ENCODE data around the gene TRNT1. TPM values are rescaled to one million over a fixed set of nuclear protein-coding genes. Genes with fewer than 3 reads are reported as not detected.

TRNT1 gene
- total and polyA plus RNA-seq, 2 of the 8 experiments (the other 6 are each of a cell fraction or from before 2014, with no cell fraction given) = 7.2 to 33.1 TPM

- POLR2A ChIA-PET (ENCODE audit: partially characterized antibody) = interaction anchor here (0.6 to 1.6 kb wide), 4 partner anchors 8 to 46 kb away, joined by 3 to 5 read pairs (median 3); partner anchors contain the start of gene CRBN
- H3K27ac ChIP-seq (ENCODE audit: low read depth, low read length) = no peak overlapping the region
- H3K79me1 ChIP-seq (ENCODE audit: low read depth, low read length) = peaks cover 11% of the 10 kb centered on the region
Measured at GRCh38 chr3:3133500-3133899, 6.8 kb downstream of the TRNT1 start.

More at GRCh38 chr3:3133500-3133899, 6.8 kb downstream of the TRNT1 start:
- no peak overlapping the region for H3K4me2 ChIP-seq (ENCODE audit: insufficient read depth in 1 of 2, low read depth in 2 of 2, low read length in 2 of 2)
- FAIRE-seq = no peak
- H2BK120ac ChIP-seq (replicated peaks; ENCODE audit: low read depth, low read length) = no peak overlapping the region
- H2BK5ac ChIP-seq (ENCODE audit: low read depth, low read length) = no peak overlapping the region
- H3K18ac ChIP-seq (ENCODE audit: extremely low read depth, low read length) = no peak overlapping the region
- H4K5ac ChIP-seq (ENCODE audit: insufficient read length, low read depth, low read length) = no peak overlapping the region
- H3K14ac ChIP-seq (ENCODE audit: insufficient read length) = no peak overlapping the region
- no peak overlapping the region for H2BK20ac ChIP-seq (ENCODE audit: low read length)
- no peaks in the 10 kb centered on the region for H3K23me2 ChIP-seq (ENCODE audit: low read depth, low read length)
- H3K4ac ChIP-seq (replicated peaks; ENCODE audit: insufficient read length, low read depth, low read length) = no peak overlapping the region
- no peak overlapping the region for H4K8ac ChIP-seq (ENCODE audit: extremely low read depth, insufficient read depth, low read length)
- no peak for DNase-seq (ENCODE audit: low read depth in 1 of 2, low spot score in 2 of 2)
- CTCF ChIA-PET (ENCODE audit: partially characterized antibody) = interaction anchor here (0.6 to 1.2 kb wide), 4 partner anchors 11 to 1965 kb away, joined by 3 to 5 read pairs (median 3); no protein-coding TSS in a partner anchor
- no peak overlapping the region for H2BK15ac ChIP-seq (ENCODE audit: low read length)
- H2BK12ac ChIP-seq (ENCODE audit: low read depth, low read length) = no peak overlapping the region
- no peak overlapping the region for H4K91ac ChIP-seq (replicated peaks; ENCODE audit: insufficient read length, low read length)
- H2AK5ac ChIP-seq (ENCODE audit: low read depth, low read length) = no peak overlapping the region
- WGBS, 2 experiments (ENCODE audit: extremely low coverage in 1 of 2, insufficient coverage in 1 of 2, insufficient read length in 1 of 2, insufficient replicate concordance in 2 of 2, low coverage in 1 of 2, low lambda C conversion rate in 2 of 2, missing lambda C conversion rate in 1 of 2) = 92% methylated on average over 6 of the region's 6 CpGs; no CpG with 5 or more reads in 1 of the 2 experiments
- H4K20me1 ChIP-seq (replicated peaks in 1 of 2; ENCODE audit: control insufficient read depth in 1 of 2, insufficient read depth in 2 of 2, low read length in 2 of 2) = peaks cover 0 to 10% of the 10 kb centered on the region in 2 experiments
- no peak overlapping the region for H3K23ac ChIP-seq (ENCODE audit: insufficient read length)
- H3K9ac ChIP-seq (replicated peaks in 1 of 4; ENCODE audit: extremely low read depth in 1 of 4, low read depth in 3 of 4, low read length in 3 of 4) = no peak overlapping the region
- H3K79me2 ChIP-seq (ENCODE audit: control insufficient read depth in 1 of 2, insufficient read depth in 2 of 2, low read length in 2 of 2) = peaks cover 16 to 63% of the 10 kb centered on the region in 2 experiments
- TF ChIP-seq MAX (IDR thresholded peaks at IDR 0.05) (no peak), HDAC2 (IDR thresholded peaks at IDR 0.05; ENCODE audit: borderline replicate concordance in 1 of 2, low read depth in 2 of 2, low read length in 2 of 2) (no peak), POLR2AphosphoS5 (IDR thresholded peaks at IDR 0.05; ENCODE audit: low read depth, low read length) (no peak), ATF3 (IDR thresholded peaks at IDR 0.05; ENCODE audit: insufficient read depth, low read depth, low read length) (no peak), RXRA (IDR thresholded peaks at IDR 0.05; ENCODE audit: insufficient read depth, low read depth, low read length) (no peak), CBX8 (IDR thresholded peaks at IDR 0.05; ENCODE audit: borderline replicate concordance, low read depth, low read length) (no peak), SP4 (IDR thresholded peaks at IDR 0.05; ENCODE audit: low read length) (no peak)
- no peak overlapping the region for H3K4me3 ChIP-seq (ENCODE audit: extremely low read depth in 1 of 4, insufficient read depth in 2 of 4, low read depth in 3 of 4, low read length in 4 of 4)
- peaks cover 10 to 51% (median 24%) of the 10 kb centered on the region in 4 experiments for H3K36me3 ChIP-seq (ENCODE audit: control insufficient read depth in 2 of 4, insufficient read depth in 4 of 4, low read length in 3 of 4)
- H3K9me3 ChIP-seq (ENCODE audit: insufficient read depth in 2 of 2, low read depth in 1 of 2, low read length in 1 of 2) = no peaks in the 10 kb centered on the region
- no peaks in the 10 kb centered on the region for H3K27me3 ChIP-seq (replicated peaks in 1 of 4; ENCODE audit: control insufficient read depth in 3 of 4, extremely low read depth in 1 of 4, insufficient read depth in 3 of 4, low read length in 3 of 4)
- H3K4me1 ChIP-seq (replicated peaks in 1 of 4; ENCODE audit: control insufficient read depth in 3 of 4, insufficient read depth in 4 of 4, low read length in 3 of 4) = no peaks in the 10 kb centered on the region
- no peak overlapping the region for H2AFZ ChIP-seq (ENCODE audit: low read length)
- H3K56ac ChIP-seq (replicated peaks; ENCODE audit: insufficient read length, low read depth, low read length) = no peak overlapping the region
